DMS153 (cell line): ENCODE measurements around the gene ZDHHC16.
A peak's percentile ranks its signal among the peaks of the same experiment; 100 is the strongest.
"Not testable (repeated sequence)": the region's sequence is repeated elsewhere in the genome, so short reads cannot be mapped to it uniquely, and the experiment has no call there.

Source experiments
- DNase-seq: peaks from one replicate; lab custom pipeline; 2025; lab: John Stamatoyannopoulos, UW

The ZDHHC16 gene

GRCh38 chr10:97434557-97434956, 11.4 kb upstream of the ZDHHC16 start:
- no peak for DNase-seq

GRCh38 chr10:97435211-97435610, 10.8 kb upstream of the ZDHHC16 start:
- DNase-seq: no peak

- DNase-seq: no peak
Observed at GRCh38 chr10:97442277-97442676, 3.7 kb upstream of the ZDHHC16 start.

GRCh38 chr10:97444212-97444611, 1.8 kb upstream of the ZDHHC16 start:
- DNase-seq: no peak

GRCh38 chr10:97445357-97445721, 636 bp upstream of the ZDHHC16 start:
- no peak for DNase-seq

- no peak for DNase-seq
Observed at GRCh38 chr10:97450828-97451227, 4.9 kb downstream of the ZDHHC16 start.

GRCh38 chr10:97451605-97452004, 5.6 kb downstream of the ZDHHC16 start:
- no peak for DNase-seq

GRCh38 chr10:97452352-97452751, 6.4 kb downstream of the ZDHHC16 start:
- DNase-seq: no peak

GRCh38 chr10:97454330-97455036, 8.5 kb downstream of the ZDHHC16 start:
- DNase-seq: no peak

GRCh38 chr10:97456034-97456685, 10.2 kb downstream of the ZDHHC16 start:
- no peak for DNase-seq

- no peak for DNase-seq
Observed at GRCh38 chr10:97456686-97457065, 10.7 kb downstream of the ZDHHC16 start.

GRCh38 chr10:97459111-97459510, 13.1 kb downstream of the ZDHHC16 start:
- no peak for DNase-seq

GRCh38 chr10:97459933-97460332, 14.0 kb downstream of the ZDHHC16 start:
- no peak for DNase-seq

- no peak for DNase-seq
Observed at GRCh38 chr10:97462309-97462708, 16.3 kb downstream of the ZDHHC16 start.

- peak; percentile 38 for DNase-seq
Observed at GRCh38 chr10:97463363-97464132, 17.6 kb downstream of the ZDHHC16 start.

- DNase-seq: no peak
Observed at GRCh38 chr10:97464226-97464625, 18.3 kb downstream of the ZDHHC16 start.

- no peak for DNase-seq
Observed at GRCh38 chr10:97465982-97466381, 20.0 kb downstream of the ZDHHC16 start.

- DNase-seq: no peak
Observed at GRCh38 chr10:97466755-97467154, 20.8 kb downstream of the ZDHHC16 start.

GRCh38 chr10:97468162-97468561, 22.2 kb downstream of the ZDHHC16 start:
- no peak for DNase-seq

GRCh38 chr10:97468781-97469180, 22.8 kb downstream of the ZDHHC16 start:
- DNase-seq: not testable (repeated sequence)

GRCh38 chr10:97474918-97475317, 28.9 kb downstream of the ZDHHC16 start:
- DNase-seq: no peak

- DNase-seq: no peak
Observed at GRCh38 chr10:97475936-97476594, 30.1 kb downstream of the ZDHHC16 start.

- not testable (repeated sequence) for DNase-seq
Observed at GRCh38 chr10:97479410-97479809, 33.4 kb downstream of the ZDHHC16 start.
